ENCODE results near the gene GABBR2.

Gene GABBR2

DNA sequence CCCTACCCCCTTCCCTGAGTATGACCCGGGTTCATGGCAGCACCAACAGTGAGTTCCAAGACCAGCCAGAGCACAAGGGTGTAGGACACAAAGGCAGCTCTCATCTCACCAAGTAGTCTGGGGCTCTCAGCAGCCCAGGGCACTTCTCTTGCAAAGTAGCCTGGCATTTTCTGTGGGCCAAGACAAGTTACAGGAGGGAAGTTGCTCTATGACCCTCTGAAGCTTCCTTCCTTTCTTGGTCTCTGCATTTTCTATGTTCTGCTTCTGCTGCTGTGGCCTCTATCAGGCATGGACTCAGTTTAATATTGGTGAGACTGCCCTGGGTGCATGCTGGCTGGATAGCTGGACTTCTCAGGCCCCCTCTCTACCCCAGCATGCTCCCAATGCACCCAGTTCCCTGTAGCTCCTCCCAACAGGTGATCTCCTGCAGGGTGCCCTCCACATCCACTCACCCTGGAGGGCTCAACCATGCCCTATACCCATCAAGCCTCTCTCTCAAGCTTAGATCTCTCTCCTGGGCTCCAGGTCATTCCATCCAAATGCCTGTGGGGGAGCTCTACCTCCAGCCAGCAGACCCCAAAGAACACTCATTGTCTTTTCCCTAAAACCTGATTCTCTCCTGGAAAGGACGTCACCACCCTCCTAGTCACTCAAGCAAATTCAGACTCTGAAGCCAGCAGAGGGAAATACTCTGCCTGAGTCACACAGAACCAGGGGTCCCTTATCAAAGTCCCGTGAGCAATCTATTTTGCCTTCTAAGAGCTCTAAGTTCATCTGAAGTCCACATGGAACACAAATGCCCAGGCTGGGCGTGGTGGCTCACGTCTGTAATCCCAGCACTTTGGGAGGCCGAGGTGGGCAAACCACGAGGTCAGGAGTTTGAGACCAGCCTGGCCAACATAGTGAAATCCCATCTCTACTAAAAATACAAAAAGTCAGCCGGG, 467.1 kb downstream of the GABBR2 start:
- FAIRE-seq, result no peak

DNA sequence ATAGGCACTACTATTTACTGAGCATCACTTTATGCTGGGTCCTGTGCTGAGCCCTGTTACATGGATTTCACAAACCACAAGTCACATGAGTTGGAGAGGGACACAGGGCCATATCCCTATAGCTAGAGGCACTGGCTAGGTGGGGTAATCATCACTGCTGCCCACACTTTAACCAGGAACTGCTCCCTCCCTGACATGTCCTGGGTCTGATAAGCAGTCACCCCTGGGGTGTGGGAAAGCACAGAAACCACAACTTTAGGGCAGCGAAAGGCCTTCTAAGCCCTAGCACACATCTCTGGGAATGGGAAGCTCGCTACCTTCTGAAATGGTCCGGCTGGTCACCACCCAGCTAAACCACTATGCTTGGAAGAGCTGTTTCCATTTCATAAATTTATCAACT, 468.3 kb downstream of the GABBR2 start:
- no peak for FAIRE-seq

Data from colon (tissue), 2 donors.